Stimulated activated CD8-positive, alpha-beta memory T cell treated with anti-CD3 and anti-CD28 coated beads, Interleukin-7, amount 100 ng/mL, for 24 hours (primary cell): ENCODE data around the gene ABHD1.

Source experiments
- DNase-seq: peaks from one replicate; pipeline ENCODE4 v3.0.0-alpha.2; 2020; ENCODE audit warnings: low read depth

The ABHD1 gene

GRCh38 chr2:27135478-27135955 lies 11.9 kb downstream of the ABHD1 start:
- no peak for DNase-seq

- no peak for DNase-seq
Observed at GRCh38 chr2:27136751-27137150, 13.1 kb downstream of the ABHD1 start.

GRCh38 chr2:27137322-27137935 lies 13.8 kb downstream of the ABHD1 start:
- no peak for DNase-seq

GRCh38 chr2:27138111-27138510 lies 14.5 kb downstream of the ABHD1 start:
- no peak for DNase-seq

- no peak for DNase-seq
Observed at GRCh38 chr2:27139310-27139709, 15.7 kb downstream of the ABHD1 start, which contains the start of gene PRR30. Gene PRR30 (minus strand): TSS chr2:27139410. CDS start chr2:27138329, 1,081 bp downstream.

GRCh38 chr2:27143285-27143684 lies 19.7 kb downstream of the ABHD1 start:
- DNase-seq = no peak

GRCh38 chr2:27145682-27146081 lies 22.1 kb downstream of the ABHD1 start:
- no peak for DNase-seq

GRCh38 chr2:27147935-27148334 lies 24.3 kb downstream of the ABHD1 start:
- DNase-seq = no peak

GRCh38 chr2:27148801-27149439 lies 25.3 kb downstream of the ABHD1 start, which contains the start of gene TCF23:
Gene TCF23 (plus strand): TSS chr2:27149004. CDS start chr2:27149134, 130 bp downstream.
- no peak for DNase-seq

- no peak for DNase-seq
Observed at GRCh38 chr2:27149570-27150405, 26.2 kb downstream of the ABHD1 start.

GRCh38 chr2:27150639-27151230 lies 27.1 kb downstream of the ABHD1 start:
- no peak for DNase-seq

- no peak for DNase-seq
Observed at GRCh38 chr2:27152102-27152795, 28.6 kb downstream of the ABHD1 start.

GRCh38 chr2:27152796-27153464 lies 29.3 kb downstream of the ABHD1 start:
- no peak for DNase-seq

GRCh38 chr2:27154488-27154887 lies 30.9 kb downstream of the ABHD1 start:
- DNase-seq = no peak

GRCh38 chr2:27155069-27155520 lies 31.5 kb downstream of the ABHD1 start:
- DNase-seq = no peak

GRCh38 chr2:27158468-27158867 lies 34.9 kb downstream of the ABHD1 start:
- no peak for DNase-seq

GRCh38 chr2:27159271-27159670 lies 35.7 kb downstream of the ABHD1 start:
- no peak for DNase-seq

- no peak for DNase-seq
Observed at GRCh38 chr2:27160191-27160590, 36.6 kb downstream of the ABHD1 start.

- DNase-seq = no peak
Observed at GRCh38 chr2:27162151-27163121, 38.8 kb downstream of the ABHD1 start.
